ES-I3 (cell line): ENCODE measurements around the gene ST6GALNAC3.

Source experiments
- H3K36me3 ChIP-seq: 2 replicates; pipeline ENCODE4 v1.6.1; 2013; ENCODE audit warnings: mild to moderate bottlenecking, low read length, control low read depth, moderate library complexity; ENCODE audit not compliant: insufficient read depth
- H3K4me1 ChIP-seq: 2 replicates; pipeline ENCODE4 v1.6.1; 2013; ENCODE audit warnings: mild to moderate bottlenecking, control low read depth, low read length; ENCODE audit not compliant: insufficient read depth
- H3K9ac ChIP-seq: 2 replicates; pipeline ENCODE4 v1.6.1; 2013; ENCODE audit warnings: low read depth, mild to moderate bottlenecking, low read length, moderate library complexity
- H3K9me3 ChIP-seq: 2 replicates; pipeline ENCODE4 v1.6.1; 2013; ENCODE audit warnings: mild to moderate bottlenecking, low read length, moderate library complexity; ENCODE audit not compliant: control insufficient read depth, insufficient read depth

ST6GALNAC3 gene

GRCh38 chr1:76189310-76189709 lies 114.8 kb downstream of the ST6GALNAC3 start:
- no peaks in the 10 kb centered on the region for H3K9me3 ChIP-seq
- H3K9ac ChIP-seq = no peak overlapping the region
- no peaks in the 10 kb centered on the region for H3K4me1 ChIP-seq
- no peaks in the 10 kb centered on the region; the same call in 1 of the 2 replicates for H3K36me3 ChIP-seq

DNA sequence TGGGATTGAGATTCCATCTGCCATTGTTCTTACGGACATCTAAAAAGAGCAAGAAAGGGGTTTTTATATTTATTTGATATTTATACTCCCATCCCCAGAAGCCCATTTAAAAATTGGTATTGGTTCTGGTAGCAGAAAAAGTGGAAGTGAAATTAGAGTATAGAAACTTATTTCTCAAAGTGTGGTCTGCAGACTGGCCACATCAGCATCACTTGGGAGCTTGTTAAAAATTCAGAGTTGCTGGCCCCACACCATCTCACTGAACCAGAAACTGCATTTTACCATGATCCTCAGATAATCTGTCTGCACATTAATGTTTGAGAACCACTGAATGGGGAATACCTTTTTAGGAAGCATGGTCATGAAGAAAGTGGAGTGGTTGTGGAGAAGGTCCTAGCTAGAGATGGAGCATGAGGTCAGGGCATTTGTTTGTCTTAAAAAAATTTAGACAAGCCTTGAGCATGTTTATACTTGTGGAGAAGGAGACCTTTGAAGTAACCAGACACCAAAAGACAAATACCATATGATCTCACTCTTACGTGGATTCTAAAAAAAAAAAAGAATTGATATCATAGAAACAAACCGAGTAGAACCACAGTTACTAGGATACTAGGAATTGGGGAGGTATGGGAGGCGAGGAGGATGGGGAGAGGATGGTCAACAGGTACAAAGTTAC lies 116.3 kb downstream of the ST6GALNAC3 start:
- Histone ChIP-seq H3K9me3 (no peaks in the 10 kb centered on the region), H3K4me1 (no peaks in the 10 kb centered on the region), H3K36me3 (no peaks in the 10 kb centered on the region; the same call in 1 of the 2 replicates), H3K9ac (no peak overlapping the region)

DNA sequence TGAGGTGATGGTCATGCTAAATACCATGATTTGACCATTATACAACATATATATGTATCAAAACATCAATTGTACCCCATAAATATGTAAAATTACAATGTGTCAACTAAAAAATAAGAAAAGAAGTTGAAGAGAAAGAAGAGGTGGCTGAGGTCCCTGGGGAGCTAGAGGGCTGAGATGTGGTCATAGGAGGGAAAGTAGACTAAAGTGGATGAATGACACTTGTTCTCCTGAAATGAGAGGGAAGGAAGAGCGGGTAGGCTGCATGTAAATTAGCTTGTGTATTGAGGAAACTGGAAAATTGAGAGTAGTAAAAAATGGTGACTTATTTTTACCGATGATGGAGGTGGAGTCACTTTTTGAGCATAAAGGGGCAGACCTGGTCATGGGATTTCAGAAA lies 117.0 kb downstream of the ST6GALNAC3 start:
- Histone ChIP-seq H3K9ac (no peak overlapping the region), H3K9me3 (no peaks in the 10 kb centered on the region)

GRCh38 chr1:76198452-76198851 lies 123.9 kb downstream of the ST6GALNAC3 start:
- H3K4me1 ChIP-seq = no peaks in the 10 kb centered on the region
- no peaks in the 10 kb centered on the region for H3K9me3 ChIP-seq
- H3K9ac ChIP-seq = no peak overlapping the region
- no peaks in the 10 kb centered on the region for H3K36me3 ChIP-seq

More for the DNA sequence above, 117.0 kb downstream of the ST6GALNAC3 start:
- Histone ChIP-seq H3K36me3 (no peaks in the 10 kb centered on the region; the same call in 1 of the 2 replicates), H3K4me1 (no peaks in the 10 kb centered on the region)

DNA sequence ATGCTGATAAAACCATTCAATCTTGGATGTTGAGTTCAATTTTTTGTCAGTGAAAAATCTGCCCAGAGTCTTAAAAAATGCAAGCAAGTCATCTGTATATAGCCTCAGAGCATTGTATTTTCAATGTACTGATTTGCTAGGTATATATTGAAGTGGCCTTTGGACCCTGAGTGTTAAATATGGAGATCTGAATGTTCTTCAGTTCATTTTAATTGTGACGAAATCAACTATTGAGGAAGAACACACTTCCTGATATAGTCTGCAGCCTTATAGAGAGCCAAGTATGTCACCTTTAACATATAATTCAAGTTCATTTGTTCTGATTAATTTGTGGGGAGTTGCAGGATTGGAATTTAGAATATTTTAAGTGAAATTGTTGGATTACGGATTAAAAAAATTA lies 128.1 kb downstream of the ST6GALNAC3 start:
- Histone ChIP-seq H3K36me3 (no peaks in the 10 kb centered on the region), H3K9ac (no peak overlapping the region), H3K9me3 (no peaks in the 10 kb centered on the region), H3K4me1 (no peaks in the 10 kb centered on the region)

GRCh38 chr1:76203127-76203526 lies 128.6 kb downstream of the ST6GALNAC3 start:
- Histone ChIP-seq H3K9me3 (no peaks in the 10 kb centered on the region), H3K36me3 (no peaks in the 10 kb centered on the region), H3K4me1 (no peaks in the 10 kb centered on the region), H3K9ac (no peak overlapping the region)

DNA sequence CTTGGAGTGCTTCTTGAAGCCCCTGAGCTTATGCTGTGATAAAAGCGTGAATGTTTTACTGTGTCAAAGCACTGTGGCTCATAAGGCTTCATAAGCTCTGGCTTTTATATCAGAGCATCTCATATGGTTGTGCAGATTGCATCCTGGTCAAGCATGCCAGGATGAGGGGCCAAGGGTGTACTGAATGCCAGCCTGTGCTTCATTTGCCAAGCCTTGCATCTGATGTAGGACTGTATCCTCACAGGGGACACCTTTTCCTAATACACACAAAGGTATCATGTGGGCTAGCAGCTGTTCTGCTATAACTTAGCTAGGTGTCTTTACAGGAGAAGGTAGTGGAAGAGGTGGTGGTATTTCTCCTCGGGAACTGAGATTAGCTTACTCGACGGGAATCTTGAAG lies 134.7 kb downstream of the ST6GALNAC3 start:
- H3K4me1 ChIP-seq = no peaks in the 10 kb centered on the region
- no peaks in the 10 kb centered on the region for H3K9me3 ChIP-seq
- no peak overlapping the region for H3K9ac ChIP-seq
- H3K36me3 ChIP-seq = no peaks in the 10 kb centered on the region

DNA sequence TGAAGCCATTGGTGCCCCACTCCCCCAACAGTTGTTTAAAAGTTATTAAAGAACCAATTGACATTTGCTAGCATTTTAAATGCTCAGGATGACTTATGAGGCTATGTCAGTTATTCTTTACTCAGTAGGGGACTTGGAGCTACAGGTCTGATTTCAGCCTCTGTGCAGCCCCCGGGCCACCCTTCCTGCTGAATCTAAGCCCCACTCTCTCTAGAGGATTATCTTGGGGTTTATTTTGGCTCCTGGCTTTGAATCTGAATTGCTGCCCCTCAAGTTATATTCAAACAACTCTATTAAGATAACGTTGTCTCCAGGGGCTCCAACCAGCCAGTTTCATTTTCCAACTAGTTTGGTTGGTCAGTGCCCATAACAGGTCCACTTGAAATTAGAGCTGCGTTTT lies 135.1 kb downstream of the ST6GALNAC3 start:
- Histone ChIP-seq H3K36me3 (no peaks in the 10 kb centered on the region), H3K9me3 (no peaks in the 10 kb centered on the region), H3K4me1 (no peaks in the 10 kb centered on the region), H3K9ac (no peak overlapping the region)

DNA sequence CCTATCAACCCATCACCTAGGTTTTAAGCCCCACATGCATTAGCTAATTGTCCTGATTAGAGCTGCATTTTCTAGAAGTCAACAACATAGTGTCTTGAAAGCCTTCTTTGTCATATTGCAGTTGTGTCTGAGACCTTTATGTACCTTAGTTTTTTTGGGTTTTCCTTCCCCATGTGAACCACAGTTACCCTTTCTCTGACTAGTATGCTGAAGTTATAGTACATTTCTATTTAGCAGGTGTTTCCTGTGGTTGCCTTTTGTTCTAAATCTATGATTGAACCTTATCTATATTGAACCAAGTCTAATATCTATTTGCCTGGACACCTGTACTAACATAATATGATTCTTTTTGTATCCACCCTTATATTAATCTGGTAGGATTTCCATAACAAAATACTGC lies 135.6 kb downstream of the ST6GALNAC3 start:
- Histone ChIP-seq H3K9me3 (no peaks in the 10 kb centered on the region), H3K36me3 (no peaks in the 10 kb centered on the region), H3K4me1 (no peaks in the 10 kb centered on the region), H3K9ac (no peak overlapping the region)

DNA sequence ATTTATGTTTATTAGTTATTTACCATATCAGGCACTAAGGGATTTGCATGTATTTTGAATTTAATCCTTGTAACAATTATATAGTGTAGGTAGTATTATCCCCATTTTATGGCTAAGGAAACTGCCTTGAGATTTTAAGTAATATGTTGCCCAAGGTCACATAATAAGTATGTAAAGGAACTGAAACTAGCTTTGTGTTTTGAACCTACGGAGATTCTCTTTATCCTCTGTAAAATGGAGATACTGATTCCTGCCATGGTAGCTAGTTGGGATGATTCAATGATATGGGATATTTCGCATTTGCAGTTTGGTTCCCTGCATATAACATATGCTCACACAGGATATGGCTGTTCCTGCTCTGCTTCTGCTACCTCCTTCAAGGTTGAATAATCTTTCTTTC lies 144.3 kb downstream of the ST6GALNAC3 start:
- H3K9ac ChIP-seq = no peak overlapping the region
- H3K4me1 ChIP-seq = no peaks in the 10 kb centered on the region
- H3K9me3 ChIP-seq = no peaks in the 10 kb centered on the region
- H3K36me3 ChIP-seq = no peaks in the 10 kb centered on the region

GRCh38 chr1:76219366-76219818 lies 144.8 kb downstream of the ST6GALNAC3 start:
- no peaks in the 10 kb centered on the region for H3K9me3 ChIP-seq
- no peaks in the 10 kb centered on the region for H3K4me1 ChIP-seq
- no peak overlapping the region for H3K9ac ChIP-seq
- H3K36me3 ChIP-seq = no peaks in the 10 kb centered on the region

DNA sequence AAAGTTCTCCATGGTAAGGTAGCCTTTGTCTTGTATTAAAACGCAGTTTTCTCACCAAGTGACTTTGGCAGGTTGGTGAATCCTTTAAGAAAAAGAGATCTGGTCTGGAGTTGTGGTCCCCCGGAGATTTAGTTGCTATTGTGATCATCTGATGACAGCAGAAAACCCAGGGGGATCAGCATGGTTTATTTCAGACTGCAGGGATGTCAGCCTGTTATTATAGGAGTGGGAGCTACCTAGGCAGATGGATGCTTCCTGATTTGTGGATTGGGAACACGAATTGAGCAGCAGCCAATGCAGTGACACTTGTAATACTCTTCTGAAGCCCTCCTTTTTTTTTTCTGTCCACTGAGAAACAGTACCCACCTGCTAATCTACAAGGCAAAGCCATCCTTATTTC lies 150.2 kb downstream of the ST6GALNAC3 start:
- Histone ChIP-seq H3K36me3 (no peaks in the 10 kb centered on the region), H3K9ac (no peak overlapping the region), H3K9me3 (no peaks in the 10 kb centered on the region; the same call in 1 of the 2 replicates), H3K4me1 (peaks cover 8% of the 10 kb centered on the region)

DNA sequence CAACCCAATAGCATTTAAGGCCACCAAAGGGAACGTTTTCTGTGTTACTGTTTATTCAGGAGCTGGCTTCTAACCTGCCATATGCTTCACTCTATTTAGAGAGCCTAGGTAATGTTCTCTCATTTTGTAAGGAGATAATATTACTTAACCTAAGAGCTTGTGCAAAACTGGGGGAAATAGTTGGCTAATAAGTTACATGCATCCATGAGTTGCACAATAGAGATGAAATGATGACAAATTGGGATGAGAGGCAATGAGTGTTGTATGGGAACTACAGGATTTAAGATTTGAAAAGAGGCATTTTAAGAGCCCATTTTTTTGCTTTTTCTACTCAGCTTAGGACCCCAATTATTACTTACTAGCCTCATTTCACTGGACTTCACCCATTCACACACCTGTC lies 151.0 kb downstream of the ST6GALNAC3 start:
- Histone ChIP-seq H3K36me3 (no peaks in the 10 kb centered on the region), H3K4me1 (peaks cover 11% of the 10 kb centered on the region), H3K9me3 (no peaks in the 10 kb centered on the region; the same call in 1 of the 2 replicates), H3K9ac (no peak overlapping the region)

GRCh38 chr1:76227621-76228020 lies 153.1 kb downstream of the ST6GALNAC3 start:
- no peaks in the 10 kb centered on the region for H3K36me3 ChIP-seq
- H3K9ac ChIP-seq = no peak overlapping the region
- peaks cover 21% of the 10 kb centered on the region for H3K4me1 ChIP-seq
- H3K9me3 ChIP-seq = no peaks in the 10 kb centered on the region; the same call in 1 of the 2 replicates

- Histone ChIP-seq H3K9me3 (no peaks in the 10 kb centered on the region; the same call in 1 of the 2 replicates), H3K36me3 (no peaks in the 10 kb centered on the region), H3K9ac (no peak overlapping the region), H3K4me1 (peaks cover 27% of the 10 kb centered on the region)
Measured at GRCh38 chr1:76229279-76230005, 154.9 kb downstream of the ST6GALNAC3 start.
